GM18499 (cell line): Measurements from ENCODE around the gene PLSCR4.
"Not testable (repeated sequence)": the region's sequence is repeated elsewhere in the genome, so short reads cannot be mapped to it uniquely, and the experiment has no call there.

ENCODE experiments used
- ATAC-seq: cut with Tn5 transposase; IDR thresholded peaks from one replicate; pipeline ENCODE4 v1.9.1; 2021; ENCODE audit warnings: moderate number of reproducible peaks; ENCODE audit not compliant: insufficient read depth, unreplicated experiment

The PLSCR4 gene

GRCh38 chr3:146249921-146250320 lies 984 bp downstream of the PLSCR4 start:
- no peak for ATAC-seq

GRCh38 chr3:146247911-146248310 lies 3.0 kb downstream of the PLSCR4 start:
- ATAC-seq, result no peak

- no peak for ATAC-seq
Measured at GRCh38 chr3:146246526-146246925, 4.4 kb downstream of the PLSCR4 start.

- no peak for ATAC-seq
Measured at GRCh38 chr3:146243559-146243958, 7.3 kb downstream of the PLSCR4 start.

- no peak for ATAC-seq
Measured at GRCh38 chr3:146241523-146242240, 9.2 kb downstream of the PLSCR4 start.

- ATAC-seq, result no peak
Measured at GRCh38 chr3:146233487-146233886, 17.4 kb downstream of the PLSCR4 start.

- no peak for ATAC-seq
Measured at GRCh38 chr3:146227486-146227885, 23.4 kb downstream of the PLSCR4 start.

- no peak for ATAC-seq
Measured at GRCh38 chr3:146226881-146227280, 24.0 kb downstream of the PLSCR4 start.

- ATAC-seq, result not testable (repeated sequence)
Measured at GRCh38 chr3:146225458-146225857, 25.4 kb downstream of the PLSCR4 start.

- no peak for ATAC-seq
Measured at GRCh38 chr3:146223401-146224373, 27.2 kb downstream of the PLSCR4 start.

- ATAC-seq, result no peak
Measured at GRCh38 chr3:146222204-146223046, 28.5 kb downstream of the PLSCR4 start.

GRCh38 chr3:146221276-146221675 lies 29.6 kb downstream of the PLSCR4 start:
- no peak for ATAC-seq

- no peak for ATAC-seq
Measured at GRCh38 chr3:146218880-146219866, 31.7 kb downstream of the PLSCR4 start.

GRCh38 chr3:146217324-146217723 lies 33.6 kb downstream of the PLSCR4 start:
- ATAC-seq, result no peak

GRCh38 chr3:146214493-146214892 lies 36.4 kb downstream of the PLSCR4 start:
- no peak for ATAC-seq

- no peak for ATAC-seq
Measured at GRCh38 chr3:146209371-146209770, 41.5 kb downstream of the PLSCR4 start.

- ATAC-seq, result no peak
Measured at GRCh38 chr3:146203776-146204175, 47.1 kb downstream of the PLSCR4 start.

GRCh38 chr3:146200461-146201220 lies 50.3 kb downstream of the PLSCR4 start:
- ATAC-seq, result no peak

GRCh38 chr3:146199762-146200161 lies 51.1 kb downstream of the PLSCR4 start:
- ATAC-seq, result no peak
